GM23338 (cell line): ENCODE measurements around the gene NFIC. TPM values are rescaled to one million over a fixed set of nuclear protein-coding genes. Genes with fewer than 3 reads are reported as not detected.

Experiments used
- ATAC-seq: fragments of 200-7000 bp; cut with Tn5 transposase; 3 replicates; pipeline ENCODE4 v1.9.1; 2020
- DNase-seq: peaks from one replicate; pipeline ENCODE4 v3.0.0-alpha.2; 2015; ENCODE audit warnings: low spot score
- H2AFZ ChIP-seq: fragments of 200-600 bp; sonication (generic); 2 replicates; pipeline ENCODE4 v1.8.0; 2016; ENCODE audit warnings: antibody characterized with exemption, mild to moderate bottlenecking, moderate library complexity
- H3F3A ChIP-seq: fragments of 200-600 bp; sonication (generic); replicated peaks from 2 replicates; pipeline ENCODE4 v1.8.0; 2017; ENCODE audit warnings: antibody characterized with exemption, mixed run types, low read depth
- H3K27ac ChIP-seq: fragments of 200-600 bp; sonication (generic); 2 replicates; pipeline ENCODE4 v1.6.1; 2016; ENCODE audit warnings: low read depth
- H3K27me3 ChIP-seq: fragments of 200-600 bp; sonication (generic); 2 replicates; pipeline ENCODE4 v1.8.0; 2016; ENCODE audit warnings: mild to moderate bottlenecking, mixed run types, moderate library complexity; ENCODE audit not compliant: insufficient read depth
- H3K36me3 ChIP-seq: fragments of 200-600 bp; sonication (generic); 2 replicates; pipeline ENCODE4 v1.8.0; 2016; ENCODE audit warnings: mild to moderate bottlenecking; ENCODE audit not compliant: insufficient read depth
- H3K4me1 ChIP-seq: fragments of 200-600 bp; sonication (generic); 2 replicates; pipeline ENCODE4 v1.8.0; 2016; ENCODE audit warnings: mild to moderate bottlenecking, moderate library complexity; ENCODE audit not compliant: insufficient read depth
- H3K4me2 ChIP-seq: fragments of 200-600 bp; sonication (generic); 2 replicates; pipeline ENCODE4 v1.7.1; 2017; ENCODE audit warnings: mixed run types
- H3K4me3 ChIP-seq: fragments of 200-600 bp; sonication (generic); 2 replicates; pipeline ENCODE4 v1.6.1; 2016; ENCODE audit warnings: mixed run types
- H3K79me2 ChIP-seq: fragments of 200-600 bp; sonication (generic); replicated peaks from 2 replicates; pipeline ENCODE4 v1.8.0; 2017; ENCODE audit warnings: mild to moderate bottlenecking; ENCODE audit not compliant: insufficient read depth
- H3K9me2 ChIP-seq: fragments of 200-600 bp; sonication (generic); 2 replicates; pipeline ENCODE4 v1.8.0; 2017; ENCODE audit not compliant: insufficient read depth
- H4K20me1 ChIP-seq: fragments of 200-600 bp; sonication (generic); replicated peaks from 2 replicates; pipeline ENCODE4 v1.8.0; 2017; ENCODE audit warnings: mild to moderate bottlenecking; ENCODE audit not compliant: insufficient read depth
- H3K27ac Mint-ChIP-seq: 2 replicates; pipeline ENCODE4 v1.8.0; 2020; ENCODE audit warnings: inconsistent platforms, mild to moderate bottlenecking, moderate library complexity, mixed read lengths
- H3K27me3 Mint-ChIP-seq: 3 replicates; pipeline ENCODE4 v1.8.0; 2022; ENCODE audit warnings: low read depth, mild to moderate bottlenecking, moderate library complexity, mixed read lengths, inconsistent platforms; ENCODE audit not compliant: insufficient read depth, poor library complexity
- H3K36me3 Mint-ChIP-seq: 3 replicates; pipeline ENCODE4 v1.8.0; 2021; ENCODE audit warnings: low read depth, mild to moderate bottlenecking, inconsistent platforms, moderate library complexity, mixed read lengths
- H3K4me1 Mint-ChIP-seq: 3 replicates; pipeline ENCODE4 v1.8.0; 2020; ENCODE audit warnings: mild to moderate bottlenecking, inconsistent platforms, mixed read lengths
- H3K4me3 Mint-ChIP-seq: 3 replicates; pipeline ENCODE4 v1.8.0; 2021; ENCODE audit warnings: moderate library complexity, mild to moderate bottlenecking, inconsistent platforms, mixed read lengths
- H3K9me3 Mint-ChIP-seq: 3 replicates; pipeline ENCODE4 v1.8.0; 2020; ENCODE audit warnings: moderate library complexity, mild to moderate bottlenecking, inconsistent platforms, mixed read lengths
- CREB1 ChIP-seq: fragments of 250-450 bp; sonication (Bioruptor Pico); IDR thresholded peaks from 2 replicates; pipeline ENCODE4 v1.5.0; 2020; ENCODE audit warnings: low read depth, mild to moderate bottlenecking, moderate library complexity
- ETS1 ChIP-seq: IDR thresholded peaks from 2 replicates; pipeline ENCODE4 v1.6.1; 2016; ENCODE audit warnings: antibody characterized with exemption
- EZH2phosphoT487 ChIP-seq: fragments of 200-600 bp; sonication (generic); IDR thresholded peaks from one replicate; pipeline ENCODE4 v1.8.1; 2018; ENCODE audit warnings: antibody characterized with exemption; ENCODE audit not compliant: unreplicated experiment
- NANOG ChIP-seq: IDR thresholded peaks from 2 replicates; pipeline ENCODE4 v1.6.1; 2016; ENCODE audit warnings: antibody characterized with exemption, borderline replicate concordance
- POLR2AphosphoS5 ChIP-seq: IDR thresholded peaks from 2 replicates; pipeline ENCODE4 v1.6.1; 2016; ENCODE audit warnings: antibody characterized with exemption, low read depth
- ZNF114 ChIP-seq: fragments of 250-450 bp; sonication (Bioruptor Pico); IDR thresholded peaks from 2 replicates; pipeline ENCODE4 v1.5.0; 2020; ENCODE audit warnings: mild to moderate bottlenecking, moderate library complexity
- ZNF462 ChIP-seq: fragments of 250-450 bp; sonication (Bioruptor Pico); IDR thresholded peaks from 2 replicates; pipeline ENCODE4 v1.5.0; 2020; ENCODE audit warnings: mild to moderate bottlenecking, moderate library complexity
- polyA plus RNA-seq: library from polyadenylated mRNA; unstranded; fragments of >200 nt; fragmentation: Nextera tagmentation; extraction: Ambion mirVana; gene quantifications from 2 replicates; pipeline ENCODE4 v1.2.1, GENCODE V29; 2016
- total RNA-seq: library from RNA; depleted of rRNA; stranded (reverse); fragments of >200 nt; shearing (Covaris generic); gene quantifications from 2 replicates; pipeline ENCODE4 v1.2.3, GENCODE V29; 2014
- TF ChIP-seq, protein P1 (sequence below), 2 experiments: fragments of 200-600 bp in 1 of 2; sonication (generic) in 1 of 2; conservative IDR thresholded peaks; 2 replicates each; pipeline versions ENCODE4 v1.5.1 to v1.6.1; 2016 to 2017; ENCODE audit warnings: antibody characterized with exemption in 2 of 2, low read depth in 2 of 2, mild to moderate bottlenecking in 2 of 2, moderate library complexity in 1 of 2
- TF ChIP-seq, protein P2 (sequence below): IDR thresholded peaks from one replicate; pipeline ENCODE4 v1.6.1; 2018; ENCODE audit warnings: antibody characterized with exemption; ENCODE audit not compliant: unreplicated experiment

The NFIC gene
- total and polyA plus RNA-seq, 2 experiments from 2014 or later: 1.3 to 5.3 TPM

DNA sequence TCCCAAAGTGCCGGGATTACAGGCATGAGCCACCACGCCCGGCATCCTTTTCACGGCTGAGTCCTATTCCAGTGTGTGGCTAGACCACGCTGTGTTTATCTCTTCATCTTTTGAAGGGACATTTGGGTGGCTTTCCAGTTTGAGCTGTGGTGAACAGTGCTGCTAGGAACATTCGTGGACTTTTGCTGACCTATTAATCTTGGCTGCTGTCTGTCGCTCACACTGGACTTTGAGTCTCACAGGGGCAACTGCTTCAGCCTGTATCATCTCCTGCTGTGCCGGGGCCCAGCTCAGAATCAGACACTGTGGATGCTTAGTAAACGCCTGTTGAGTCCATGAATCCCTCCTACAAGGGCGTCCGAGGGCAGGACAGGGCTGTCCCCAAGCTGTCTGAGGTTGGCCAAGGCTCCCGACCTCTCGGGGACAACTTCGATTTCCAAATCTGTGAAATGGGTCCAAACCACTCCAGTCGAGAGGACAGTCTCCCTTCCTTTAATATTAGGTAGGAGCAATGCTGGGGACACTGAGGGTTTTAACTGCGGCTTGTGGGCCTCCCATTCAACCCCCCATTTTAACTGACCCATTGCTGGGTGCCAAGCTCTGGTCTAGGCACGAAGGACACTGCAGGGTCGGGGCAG is 65.5 kb downstream of the NFIC start:
- no peak for ATAC-seq
- Mint-ChIP-seq H3K36me3 (no peaks in the 10 kb centered on the region; the same call in 2 of the 3 replicates), H3K27me3 (peaks cover 32% of the 10 kb centered on the region), H3K9me3 (peaks cover 4% of the 10 kb centered on the region; the same call in 1 of the 3 replicates), H3K27ac (no peak overlapping the region), H3K4me3 (no peak overlapping the region), H3K4me1 (peaks cover 2% of the 10 kb centered on the region; the same call in 2 of the 3 replicates)
- Histone ChIP-seq H3F3A (no peaks in the 10 kb centered on the region), H3K79me2 (no peaks in the 10 kb centered on the region), H3K36me3 (no peaks in the 10 kb centered on the region), H2AFZ (no peak overlapping the region), H3K9me2 (no peaks in the 10 kb centered on the region), H3K27me3 (no peaks in the 10 kb centered on the region), H3K4me3 (no peak overlapping the region), H3K4me1 (no peaks in the 10 kb centered on the region; the same call in 1 of the 2 replicates), H3K27ac (no peak overlapping the region), H3K4me2 (no peak overlapping the region), H4K20me1 (no peaks in the 10 kb centered on the region)
- no peak for TF ChIP-seq ZNF462 (CRISPR knock-in tag)
- no peak for TF ChIP-seq POLR2AphosphoS5
- TF ChIP-seq, protein P1, sequence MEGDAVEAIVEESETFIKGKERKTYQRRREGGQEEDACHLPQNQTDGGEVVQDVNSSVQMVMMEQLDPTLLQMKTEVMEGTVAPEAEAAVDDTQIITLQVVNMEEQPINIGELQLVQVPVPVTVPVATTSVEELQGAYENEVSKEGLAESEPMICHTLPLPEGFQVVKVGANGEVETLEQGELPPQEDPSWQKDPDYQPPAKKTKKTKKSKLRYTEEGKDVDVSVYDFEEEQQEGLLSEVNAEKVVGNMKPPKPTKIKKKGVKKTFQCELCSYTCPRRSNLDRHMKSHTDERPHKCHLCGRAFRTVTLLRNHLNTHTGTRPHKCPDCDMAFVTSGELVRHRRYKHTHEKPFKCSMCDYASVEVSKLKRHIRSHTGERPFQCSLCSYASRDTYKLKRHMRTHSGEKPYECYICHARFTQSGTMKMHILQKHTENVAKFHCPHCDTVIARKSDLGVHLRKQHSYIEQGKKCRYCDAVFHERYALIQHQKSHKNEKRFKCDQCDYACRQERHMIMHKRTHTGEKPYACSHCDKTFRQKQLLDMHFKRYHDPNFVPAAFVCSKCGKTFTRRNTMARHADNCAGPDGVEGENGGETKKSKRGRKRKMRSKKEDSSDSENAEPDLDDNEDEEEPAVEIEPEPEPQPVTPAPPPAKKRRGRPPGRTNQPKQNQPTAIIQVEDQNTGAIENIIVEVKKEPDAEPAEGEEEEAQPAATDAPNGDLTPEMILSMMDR (conservative IDR thresholded peaks at IDR 0.05; ENCODE audit: low read depth in 2 of 2): no peak
- TF ChIP-seq EZH2phosphoT487: no peak
- TF ChIP-seq ETS1: no peak
- TF ChIP-seq ZNF114 (CRISPR knock-in tag): no peak
- TF ChIP-seq, protein P2, sequence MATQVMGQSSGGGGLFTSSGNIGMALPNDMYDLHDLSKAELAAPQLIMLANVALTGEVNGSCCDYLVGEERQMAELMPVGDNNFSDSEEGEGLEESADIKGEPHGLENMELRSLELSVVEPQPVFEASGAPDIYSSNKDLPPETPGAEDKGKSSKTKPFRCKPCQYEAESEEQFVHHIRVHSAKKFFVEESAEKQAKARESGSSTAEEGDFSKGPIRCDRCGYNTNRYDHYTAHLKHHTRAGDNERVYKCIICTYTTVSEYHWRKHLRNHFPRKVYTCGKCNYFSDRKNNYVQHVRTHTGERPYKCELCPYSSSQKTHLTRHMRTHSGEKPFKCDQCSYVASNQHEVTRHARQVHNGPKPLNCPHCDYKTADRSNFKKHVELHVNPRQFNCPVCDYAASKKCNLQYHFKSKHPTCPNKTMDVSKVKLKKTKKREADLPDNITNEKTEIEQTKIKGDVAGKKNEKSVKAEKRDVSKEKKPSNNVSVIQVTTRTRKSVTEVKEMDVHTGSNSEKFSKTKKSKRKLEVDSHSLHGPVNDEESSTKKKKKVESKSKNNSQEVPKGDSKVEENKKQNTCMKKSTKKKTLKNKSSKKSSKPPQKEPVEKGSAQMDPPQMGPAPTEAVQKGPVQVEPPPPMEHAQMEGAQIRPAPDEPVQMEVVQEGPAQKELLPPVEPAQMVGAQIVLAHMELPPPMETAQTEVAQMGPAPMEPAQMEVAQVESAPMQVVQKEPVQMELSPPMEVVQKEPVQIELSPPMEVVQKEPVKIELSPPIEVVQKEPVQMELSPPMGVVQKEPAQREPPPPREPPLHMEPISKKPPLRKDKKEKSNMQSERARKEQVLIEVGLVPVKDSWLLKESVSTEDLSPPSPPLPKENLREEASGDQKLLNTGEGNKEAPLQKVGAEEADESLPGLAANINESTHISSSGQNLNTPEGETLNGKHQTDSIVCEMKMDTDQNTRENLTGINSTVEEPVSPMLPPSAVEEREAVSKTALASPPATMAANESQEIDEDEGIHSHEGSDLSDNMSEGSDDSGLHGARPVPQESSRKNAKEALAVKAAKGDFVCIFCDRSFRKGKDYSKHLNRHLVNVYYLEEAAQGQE: no peak
- TF ChIP-seq CREB1 (CRISPR knock-in tag): no peak
- no peak for TF ChIP-seq NANOG
- DNase-seq: no peak
